SIG-M5 treated with dmso at 0.1 percent for 504 hours (cell line): ENCODE results near the gene SLC39A6.
"Not testable (repeated sequence)": the region's sequence is repeated elsewhere in the genome, so short reads cannot be mapped to it uniquely, and the experiment has no call there.

Experiments used
- DNase-seq: peaks from one replicate; lab custom pipeline; 2025; ENCODE audit not compliant: unreplicated experiment; lab: John Stamatoyannopoulos, UW

SLC39A6 gene

DNA sequence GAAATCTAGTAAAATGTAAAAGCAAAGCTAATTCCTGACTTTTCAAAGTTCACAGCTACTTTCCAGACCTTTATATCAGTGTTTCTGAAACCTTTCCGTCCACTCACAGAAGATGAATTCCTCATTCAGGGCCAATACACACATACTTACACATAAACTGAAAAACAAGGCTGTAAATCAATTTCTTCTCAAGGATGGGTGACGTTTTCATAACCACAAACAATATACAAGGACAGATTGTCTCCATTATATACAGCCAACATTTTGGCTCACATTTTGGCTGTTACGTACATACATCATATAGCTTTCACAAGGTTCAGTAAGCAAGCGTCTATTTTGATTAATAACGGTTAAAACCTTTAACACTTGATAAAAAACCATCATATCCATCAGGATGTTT lies 63.1 kb downstream of the SLC39A6 start:
- DNase-seq = no peak

- not testable (repeated sequence) for DNase-seq
These were observed 64.4 kb downstream of the SLC39A6 start for GRCh38 chr18:36064809-36065079.

DNA sequence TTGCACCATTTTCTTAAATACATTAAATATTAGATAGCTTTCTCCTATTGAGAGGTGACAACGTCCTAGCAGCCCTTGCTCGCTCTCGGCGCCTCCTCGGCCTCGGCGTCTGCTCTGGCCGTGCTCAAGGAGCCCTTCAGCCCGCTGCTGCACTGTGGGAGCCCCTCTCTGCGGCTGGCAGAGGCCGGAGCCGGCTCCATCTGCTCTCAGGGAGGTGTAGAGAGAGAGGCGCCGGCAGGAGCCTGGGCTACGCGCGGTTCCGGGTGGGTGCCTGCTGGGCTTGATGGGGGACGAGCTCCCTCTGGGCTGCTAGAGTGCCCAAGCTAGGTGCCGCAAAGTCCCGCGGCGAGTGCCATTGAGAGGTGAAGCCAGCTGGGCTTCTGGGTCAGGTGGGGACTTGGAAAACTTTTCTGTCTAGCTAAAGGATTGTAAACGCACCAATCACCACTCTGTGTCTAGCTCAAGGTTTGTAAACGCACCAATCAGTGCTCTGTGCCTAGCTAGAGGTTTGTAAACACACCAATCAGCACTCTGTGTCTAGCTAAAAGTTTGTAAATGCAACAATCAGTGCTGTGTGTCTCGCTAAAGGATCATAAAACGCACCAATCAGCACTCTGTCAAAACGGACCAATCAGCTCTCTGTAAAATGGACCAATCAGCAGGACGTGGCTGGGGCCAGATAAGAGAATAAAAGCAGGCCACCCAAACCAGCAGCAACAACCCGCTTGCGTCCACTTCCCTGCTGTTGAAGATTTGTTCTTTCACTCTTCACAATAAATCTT lies 64.9 kb downstream of the SLC39A6 start:
- DNase-seq = no peak

DNA sequence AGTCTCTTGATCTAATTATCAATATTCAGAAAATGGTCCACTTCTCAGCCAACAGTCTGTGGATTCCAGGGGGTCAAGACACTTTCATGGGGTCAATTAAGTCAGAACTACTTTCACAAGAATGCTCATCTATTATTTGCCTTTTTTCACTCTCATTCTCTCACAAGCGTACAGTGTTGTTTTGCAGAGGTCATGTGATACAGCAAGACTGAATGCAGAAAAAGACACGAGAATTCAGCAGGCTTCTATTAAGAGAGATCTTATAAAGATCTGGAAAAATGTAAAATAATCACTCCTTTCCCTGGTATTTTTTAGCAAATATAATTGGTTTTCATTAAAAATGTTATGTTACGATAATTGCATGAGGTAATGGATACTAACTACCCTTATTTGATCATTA lies 70.5 kb downstream of the SLC39A6 start:
- no peak for DNase-seq
